H1 (cell line): Measurements from ENCODE around the gene PRPF6. TPM values are rescaled to one million over a fixed set of nuclear protein-coding genes. Genes with fewer than 3 reads are reported as not detected.
A peak's percentile ranks its signal among the peaks of the same experiment; 100 is the strongest.

Experiments
- ASH2L ChIP-seq: fragments of 200-600, 300-600 bp; sonication (generic); IDR thresholded peaks from one replicate; pipeline ENCODE4 v1.7.1; 2017; ENCODE audit warnings: low read length
- CBX5 ChIP-seq: fragments of 300-800, 300-1000 bp; sonication (generic); IDR thresholded peaks from 2 replicates; pipeline ENCODE4 v1.7.1; 2016; ENCODE audit warnings: antibody characterized with exemption, low read length, low read depth
- CHD2 ChIP-seq: IDR thresholded peaks from 2 replicates; pipeline ENCODE4 v1.6.1; 2012; ENCODE audit warnings: low read length, improper control_type of control experiment
- CTBP2 ChIP-seq: IDR thresholded peaks from 2 replicates; pipeline ENCODE4 v1.7.0; 2011; ENCODE audit warnings: borderline replicate concordance, mild to moderate bottlenecking, moderate library complexity, mixed read lengths, low read length; ENCODE audit not compliant: insufficient read depth, insufficient read length
- JUND ChIP-seq: IDR thresholded peaks from 2 replicates; pipeline ENCODE4 v1.6.1; 2011; ENCODE audit warnings: mild to moderate bottlenecking, improper control_type of control experiment, low read length
- KDM1A ChIP-seq: fragments of 200-600, 300-600 bp; sonication (generic); IDR thresholded peaks from 2 replicates; pipeline ENCODE4 v1.7.1; 2016; ENCODE audit warnings: mild to moderate bottlenecking, low read length, borderline replicate concordance
- RAD21 ChIP-seq, 2 experiments: IDR thresholded peaks in 1 of 2; conservative IDR thresholded peaks in 1 of 2; 2 replicates each; pipeline ENCODE4 v1.6.1; 2011; ENCODE audit warnings: low read depth in 2 of 2, low read length in 2 of 2, improper control_type of control experiment in 1 of 2, inconsistent platforms in 1 of 2, mild to moderate bottlenecking in 1 of 2, moderate library complexity in 1 of 2
- RXRA ChIP-seq: IDR thresholded peaks from 2 replicates; pipeline ENCODE4 v1.6.1; 2011; ENCODE audit warnings: low read depth, mild to moderate bottlenecking, low read length, moderate library complexity; ENCODE audit not compliant: insufficient read depth
- SIN3A ChIP-seq, 2 experiments: IDR thresholded peaks in 1 of 2; conservative IDR thresholded peaks in 1 of 2; 2 replicates each; pipeline ENCODE4 v1.6.1; 2011 to 2012; ENCODE audit warnings: low read length in 2 of 2, improper control_type of control experiment in 1 of 2, low read depth in 1 of 2, mild to moderate bottlenecking in 1 of 2
- TCF12 ChIP-seq: IDR thresholded peaks from 2 replicates; pipeline ENCODE4 v1.6.1; 2011; ENCODE audit warnings: low read depth, mild to moderate bottlenecking, low read length
- YY1 ChIP-seq: IDR thresholded peaks from 2 replicates; pipeline ENCODE4 v1.6.1; 2011; ENCODE audit warnings: low read depth, mild to moderate bottlenecking, low read length
- polyA plus RNA-seq, 7 experiments: library from polyadenylated mRNA; depleted of rRNA in 3 of 7; stranded (reverse) in 5 of 7; unstranded in 2 of 7; fragments of >200 nt in 5 of 7; fragments of 200-250 nt in 2 of 7; gene quantifications; 1 replicate in 5 of 7; 2 replicates in 1 of 7; 4 replicates in 1 of 7; pipeline versions ENCODE4 v1.2.1 to v1.2.3, GENCODE V29; 2011 to 2013; ENCODE audit warnings: missing spikeins in 2 of 7, mixed read lengths in 2 of 7
- total RNA-seq: library from RNA; stranded (reverse); fragmentation: NEBNext Ultra II Directional; extraction: Animal tissue kit (Norgen Biotek cat#: 25700); gene quantifications from 2 replicates; pipeline ENCODE4 v1.2.1, GENCODE V29; 2021
- TF ChIP-seq, protein P1 (sequence below): IDR thresholded peaks from 2 replicates; pipeline ENCODE4 v1.6.1; 2012; ENCODE audit warnings: inconsistent platforms
- TF ChIP-seq, protein P2 (sequence below), 3 experiments: IDR thresholded peaks; 1 replicate in 2 of 3; 2 replicates in 1 of 3; pipeline versions ENCODE4 v1.5.1 to v1.6.1; 2011; ENCODE audit warnings: low read length in 3 of 3, mild to moderate bottlenecking in 3 of 3, inconsistent platforms in 2 of 3, low read depth in 1 of 3, moderate library complexity in 1 of 3; ENCODE audit not compliant: insufficient read depth in 1 of 3; ENCODE audit errors: control extremely low read depth in 1 of 3

PRPF6 gene
- total and polyA plus RNA-seq, 2 of the 8 experiments (the other 6 are each of a cell fraction or from before 2014, with no cell fraction given): 27.9 to 76.9 TPM

DNA sequence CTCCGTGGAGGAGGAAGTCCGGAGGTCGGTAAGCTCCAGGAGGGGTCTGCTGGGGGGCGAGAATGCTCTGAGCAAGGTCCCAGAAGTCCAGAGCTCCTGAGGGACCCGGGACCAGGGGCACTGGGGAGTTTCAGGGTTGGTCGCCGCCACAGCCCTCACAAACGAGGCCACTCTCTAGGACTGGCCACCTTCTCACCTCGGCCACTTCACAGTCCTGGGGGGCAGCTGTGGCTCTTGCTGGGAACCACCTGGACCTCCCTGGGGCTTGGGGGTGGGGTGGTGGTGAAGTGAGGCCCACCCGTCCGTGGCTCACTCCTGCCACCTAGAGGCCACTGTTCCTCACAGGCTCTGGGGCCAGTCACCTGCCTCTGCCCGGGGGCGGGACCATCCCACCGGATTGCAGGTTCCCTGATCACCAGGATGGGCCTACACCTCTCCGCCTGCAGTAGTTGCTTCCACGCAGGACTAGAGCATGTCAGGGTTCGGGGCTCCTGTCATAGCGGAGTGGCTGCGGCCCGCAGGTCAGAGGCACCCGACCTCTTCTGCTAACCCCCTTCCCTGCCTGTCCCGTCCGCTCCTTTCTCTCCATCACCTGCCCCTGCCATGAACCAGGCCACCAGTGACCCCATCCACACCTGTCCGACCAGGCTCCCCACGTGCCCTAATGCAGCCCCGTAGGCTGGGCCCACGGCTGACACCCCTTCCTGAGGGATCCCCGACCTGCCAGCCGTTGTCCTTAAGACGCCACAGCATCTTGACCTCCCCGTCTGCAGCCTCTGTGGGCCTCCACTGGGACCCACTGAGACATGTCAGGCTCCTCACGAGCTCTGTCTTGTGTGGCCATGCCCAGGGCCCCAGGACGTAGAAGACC lies 76.9 kb downstream of the PRPF6 start (continued):
- TF ChIP-seq YY1 (no peak), RXRA (0 out of 2 replicates have a peak, but pooled peaks have one; percentile 4), TCF12 (0 out of 2 replicates have a peak, but pooled peaks have one; percentile 54), CHD2 (peak; percentile 26; the same call in 1 of the 2 replicates), ASH2L (no peak), CTBP2 (no peak), JUND (no peak), KDM1A (no peak), SIN3A (conservative IDR thresholded peaks at IDR 0.05 in 1 of 2, IDR thresholded peaks at IDR 0.05 in 1 of 2; ENCODE audit: low read depth in 1 of 2, low read length in 2 of 2) (0 out of 4 replicates have a peak, but pooled peaks of 1 of the 2 experiments have one; percentile 45), CBX5 (no peak), RAD21 (IDR thresholded peaks at IDR 0.05 in 1 of 2, conservative IDR thresholded peaks at IDR 0.05 in 1 of 2; ENCODE audit: low read depth in 2 of 2, low read length in 2 of 2) (peak; percentile 87 to 88)
- TF ChIP-seq, protein P1, sequence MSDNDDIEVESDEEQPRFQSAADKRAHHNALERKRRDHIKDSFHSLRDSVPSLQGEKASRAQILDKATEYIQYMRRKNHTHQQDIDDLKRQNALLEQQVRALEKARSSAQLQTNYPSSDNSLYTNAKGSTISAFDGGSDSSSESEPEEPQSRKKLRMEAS: peak; percentile 48
- TF ChIP-seq, protein P2, sequence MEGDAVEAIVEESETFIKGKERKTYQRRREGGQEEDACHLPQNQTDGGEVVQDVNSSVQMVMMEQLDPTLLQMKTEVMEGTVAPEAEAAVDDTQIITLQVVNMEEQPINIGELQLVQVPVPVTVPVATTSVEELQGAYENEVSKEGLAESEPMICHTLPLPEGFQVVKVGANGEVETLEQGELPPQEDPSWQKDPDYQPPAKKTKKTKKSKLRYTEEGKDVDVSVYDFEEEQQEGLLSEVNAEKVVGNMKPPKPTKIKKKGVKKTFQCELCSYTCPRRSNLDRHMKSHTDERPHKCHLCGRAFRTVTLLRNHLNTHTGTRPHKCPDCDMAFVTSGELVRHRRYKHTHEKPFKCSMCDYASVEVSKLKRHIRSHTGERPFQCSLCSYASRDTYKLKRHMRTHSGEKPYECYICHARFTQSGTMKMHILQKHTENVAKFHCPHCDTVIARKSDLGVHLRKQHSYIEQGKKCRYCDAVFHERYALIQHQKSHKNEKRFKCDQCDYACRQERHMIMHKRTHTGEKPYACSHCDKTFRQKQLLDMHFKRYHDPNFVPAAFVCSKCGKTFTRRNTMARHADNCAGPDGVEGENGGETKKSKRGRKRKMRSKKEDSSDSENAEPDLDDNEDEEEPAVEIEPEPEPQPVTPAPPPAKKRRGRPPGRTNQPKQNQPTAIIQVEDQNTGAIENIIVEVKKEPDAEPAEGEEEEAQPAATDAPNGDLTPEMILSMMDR (IDR thresholded peaks at IDR 0.05; ENCODE audit: control extremely low read depth in 1 of 3, insufficient read depth in 1 of 3, low read depth in 1 of 3, low read length in 3 of 3): peak; percentile 91 to 97 (median 95)
